ENCODE measurements around the gene ARHGEF7. TPM values are rescaled to one million over a fixed set of nuclear protein-coding genes. Genes with fewer than 3 reads are reported as not detected.

Gene ARHGEF7
- total RNA-seq, 1 experiment from 2014 or later = 29.3 TPM

- in situ Hi-C loops (cut with HindIII; ENCODE audit: low sequenced_read_pairs) = no loop called here
- no peak for DNase-seq (ENCODE audit: low spot score)
Observed at GRCh38 chr13:111160648-111161047, 45.5 kb downstream of the ARHGEF7 start.

- DNase-seq (ENCODE audit: low spot score) = no peak
- in situ Hi-C loops (cut with HindIII; ENCODE audit: low sequenced_read_pairs) = no loop called here
Observed at GRCh38 chr13:111161601-111162600, 46.8 kb downstream of the ARHGEF7 start.

- in situ Hi-C loops (cut with HindIII; ENCODE audit: low sequenced_read_pairs) = no loop called here
Observed at GRCh38 chr13:111165241-111166010, 50.3 kb downstream of the ARHGEF7 start.

DNA sequence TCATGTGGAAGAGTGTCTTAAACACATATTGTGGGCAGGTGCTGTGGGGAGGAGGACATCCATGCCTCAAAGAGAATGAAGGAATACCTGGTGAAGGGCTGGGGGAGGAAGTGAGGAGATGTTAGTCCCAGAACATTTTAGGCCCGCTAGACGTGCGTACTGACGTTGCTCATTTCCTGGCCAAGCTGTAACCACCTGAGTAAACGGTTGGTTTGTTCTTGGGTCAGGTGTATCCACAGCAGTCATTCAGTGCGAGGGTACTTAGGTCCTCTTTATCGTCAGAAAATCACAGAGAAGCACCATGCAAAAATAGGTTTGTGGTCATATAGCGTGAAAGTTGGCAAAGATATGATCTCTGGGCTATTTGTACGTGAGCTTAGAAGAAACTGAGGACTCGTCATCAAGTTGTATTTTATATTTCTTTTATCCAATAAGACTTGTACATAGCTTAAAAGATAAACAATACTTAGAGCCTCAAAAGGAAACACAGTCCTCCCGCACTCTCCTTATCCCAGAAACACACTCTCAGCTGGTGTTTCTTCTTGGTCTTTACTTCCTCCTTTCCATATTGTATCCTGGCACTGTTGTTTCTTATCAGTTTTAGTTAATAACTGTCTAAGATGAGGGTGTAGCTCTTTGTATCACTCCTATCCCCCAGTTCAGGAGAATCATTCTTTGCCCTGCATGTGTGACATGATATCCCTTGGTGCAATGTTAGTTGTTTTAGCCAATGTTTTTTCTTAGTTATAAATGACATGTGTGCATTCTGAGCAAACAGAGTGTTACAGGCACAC is 52.0 kb downstream of the ARHGEF7 start:
- no peak for DNase-seq (ENCODE audit: low spot score)
- in situ Hi-C loops (cut with HindIII; ENCODE audit: low sequenced_read_pairs) = no loop called here

More at GRCh38 chr13:111165241-111166010, 50.3 kb downstream of the ARHGEF7 start:
- no peak for DNase-seq (ENCODE audit: low spot score)

DNA sequence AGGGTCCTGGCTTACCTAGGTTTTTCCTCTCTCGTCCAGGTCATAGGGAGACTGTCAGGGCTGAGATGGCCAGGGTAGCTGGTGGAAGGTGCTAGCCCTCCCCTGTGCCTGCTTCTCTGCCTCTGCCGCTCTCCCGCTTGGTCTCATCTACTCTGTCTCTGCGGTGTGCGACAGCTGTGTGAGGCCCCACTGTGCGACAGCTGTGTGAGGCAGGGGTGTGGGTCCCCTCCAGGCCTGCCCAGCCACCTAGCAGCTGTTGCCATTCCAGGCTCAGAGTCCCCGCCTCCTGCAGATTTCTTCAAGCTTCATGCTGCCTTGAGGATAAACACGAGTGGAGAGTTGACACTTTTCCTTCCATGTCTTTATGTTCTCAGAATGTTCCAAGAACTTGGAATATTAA is 53.0 kb downstream of the ARHGEF7 start:
- no peak for DNase-seq (ENCODE audit: low spot score)
- in situ Hi-C loops (cut with HindIII; ENCODE audit: low sequenced_read_pairs) = no loop called here

DNA sequence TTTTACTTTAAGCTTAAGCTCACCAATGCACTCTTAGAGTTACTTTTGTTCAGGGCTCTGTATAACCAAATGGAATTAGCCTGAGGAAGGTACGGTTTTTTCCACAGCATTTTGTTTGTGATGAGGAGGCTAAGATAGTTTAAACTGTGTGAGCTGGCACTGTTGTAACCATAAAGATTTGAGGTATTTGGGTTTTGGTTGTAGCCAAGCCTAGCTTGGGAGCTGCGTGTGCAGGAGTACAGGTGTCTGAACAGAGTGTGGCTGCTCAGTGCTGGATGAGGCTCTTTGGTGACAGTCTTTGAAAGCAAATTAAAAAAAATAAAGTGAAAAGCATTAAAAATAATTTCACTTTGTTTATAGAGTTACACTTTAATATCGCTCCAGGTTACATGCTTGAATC is 56.0 kb downstream of the ARHGEF7 start:
- in situ Hi-C loops (cut with HindIII; ENCODE audit: low sequenced_read_pairs) = no loop called here
- DNase-seq (ENCODE audit: low spot score) = no peak

DNA sequence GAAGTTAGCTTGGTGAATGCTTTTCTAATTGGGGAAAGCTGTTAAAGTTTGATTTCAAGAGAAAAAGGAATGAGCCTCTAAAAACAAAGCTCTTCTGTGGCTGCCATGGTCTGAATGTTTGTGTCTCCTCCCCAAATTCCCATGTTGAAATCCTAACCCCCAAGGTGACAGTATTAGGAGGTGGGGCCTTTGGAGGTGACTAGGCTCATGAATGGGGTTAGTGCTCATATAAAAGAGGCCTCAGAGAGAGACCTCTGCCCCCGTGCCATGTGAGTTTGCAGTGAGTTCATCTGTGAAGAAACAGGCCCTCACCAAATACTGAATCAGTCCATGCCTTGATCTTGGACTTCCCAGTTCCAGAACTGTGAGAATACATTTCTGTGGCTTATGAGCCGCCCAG is 56.5 kb downstream of the ARHGEF7 start:
- in situ Hi-C loops (cut with HindIII; ENCODE audit: low sequenced_read_pairs) = no loop called here
- no peak for DNase-seq (ENCODE audit: low spot score)

DNA sequence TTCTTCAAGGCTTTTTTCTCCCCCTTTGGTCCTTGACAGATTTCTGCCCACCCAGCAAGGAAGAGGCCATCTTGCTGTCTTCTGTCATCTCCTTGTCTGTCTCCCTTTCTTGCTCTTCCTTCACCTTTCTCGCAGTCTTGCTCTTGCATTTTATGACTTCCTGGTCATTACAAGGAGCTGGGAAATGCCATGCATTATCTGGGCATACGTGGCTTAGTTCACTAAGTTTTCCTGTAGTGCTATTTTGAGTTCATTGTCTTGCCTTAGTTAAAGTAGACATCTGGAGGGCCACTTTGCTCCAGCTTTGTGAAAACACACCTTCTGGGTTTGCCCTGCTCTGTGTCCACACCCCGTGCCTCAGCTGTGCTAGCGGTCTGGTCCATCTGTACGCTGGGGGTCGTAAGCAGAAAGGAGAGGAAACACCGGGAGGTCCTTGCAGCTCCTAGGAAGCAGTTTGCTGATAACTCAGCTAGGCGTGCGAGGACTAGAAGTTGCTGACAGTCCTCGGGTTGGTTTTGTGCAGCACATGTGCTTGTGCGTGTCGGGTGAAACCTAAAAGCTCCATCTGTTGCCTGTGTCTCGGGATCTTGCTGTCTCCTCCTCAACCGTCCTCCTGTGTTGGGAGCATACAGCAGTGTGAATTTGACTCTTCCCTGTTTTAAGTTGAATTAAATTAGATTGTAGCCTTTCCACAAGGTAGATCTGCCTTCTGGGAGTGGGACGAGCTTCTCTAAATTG is 59.4 kb downstream of the ARHGEF7 start:
- in situ Hi-C loops (cut with HindIII; ENCODE audit: low sequenced_read_pairs) = no loop called here
- DNase-seq (ENCODE audit: low spot score) = peak; percentile 40

DNA sequence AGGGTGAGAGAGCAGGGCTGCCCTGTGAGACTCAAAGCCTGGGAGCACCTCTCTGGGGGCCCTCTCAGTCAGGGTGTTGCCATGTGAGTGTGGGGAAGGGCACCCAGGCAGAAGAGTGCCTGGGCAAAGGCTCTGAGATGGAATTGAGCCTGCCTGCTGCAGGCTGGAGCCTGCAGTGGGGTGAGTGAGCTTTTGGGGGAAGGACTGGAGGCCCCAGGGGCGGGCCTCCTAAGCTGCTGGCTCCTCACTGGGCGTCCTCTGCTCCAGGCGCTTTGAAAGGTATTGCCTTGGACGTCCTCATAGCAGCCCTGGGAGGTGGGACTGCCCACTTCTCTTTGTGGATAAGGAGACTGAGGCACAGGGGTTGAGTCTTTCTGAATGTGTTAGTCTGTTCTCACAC is 60.3 kb downstream of the ARHGEF7 start:
- no peak for DNase-seq (ENCODE audit: low spot score)
- in situ Hi-C loops (cut with HindIII; ENCODE audit: low sequenced_read_pairs) = no loop called here

DNA sequence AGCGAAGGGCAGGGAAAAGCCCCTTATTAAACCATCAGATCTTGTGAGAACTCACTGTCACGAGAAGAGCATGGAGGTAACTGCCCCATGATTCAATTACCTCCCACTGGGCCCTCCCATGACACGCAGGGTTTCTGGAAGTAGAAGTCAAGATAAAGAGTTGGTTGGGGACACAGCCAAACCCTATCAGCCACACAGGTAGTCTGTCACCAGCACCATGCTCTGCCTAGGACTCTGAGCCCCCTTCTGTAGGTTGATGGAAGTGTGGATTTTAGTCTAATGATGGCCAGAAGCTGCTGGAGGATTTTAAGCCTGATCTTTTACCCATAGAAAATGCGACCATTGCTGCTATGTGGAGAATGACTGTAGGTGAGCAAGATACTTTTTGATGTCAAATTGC is 60.8 kb downstream of the ARHGEF7 start:
- DNase-seq (ENCODE audit: low spot score) = no peak
- in situ Hi-C loops (cut with HindIII; ENCODE audit: low sequenced_read_pairs) = no loop called here

- no peak for DNase-seq (ENCODE audit: low spot score)
- in situ Hi-C loops (cut with HindIII; ENCODE audit: low sequenced_read_pairs) = no loop called here
Observed at GRCh38 chr13:111176421-111176820, 61.3 kb downstream of the ARHGEF7 start.

- DNase-seq (ENCODE audit: low spot score) = peak; percentile 41
- in situ Hi-C loops (cut with HindIII; ENCODE audit: low sequenced_read_pairs) = no loop called here
Observed at GRCh38 chr13:111177081-111177711, 62.1 kb downstream of the ARHGEF7 start.

GRCh38 chr13:111177921-111178320 is 62.8 kb downstream of the ARHGEF7 start:
- in situ Hi-C loops (cut with HindIII; ENCODE audit: low sequenced_read_pairs) = no loop called here
- peak; percentile 45 for DNase-seq (ENCODE audit: low spot score)

GRCh38 chr13:111178402-111178801 is 63.3 kb downstream of the ARHGEF7 start:
- in situ Hi-C loops (cut with HindIII; ENCODE audit: low sequenced_read_pairs) = no loop called here

DNA sequence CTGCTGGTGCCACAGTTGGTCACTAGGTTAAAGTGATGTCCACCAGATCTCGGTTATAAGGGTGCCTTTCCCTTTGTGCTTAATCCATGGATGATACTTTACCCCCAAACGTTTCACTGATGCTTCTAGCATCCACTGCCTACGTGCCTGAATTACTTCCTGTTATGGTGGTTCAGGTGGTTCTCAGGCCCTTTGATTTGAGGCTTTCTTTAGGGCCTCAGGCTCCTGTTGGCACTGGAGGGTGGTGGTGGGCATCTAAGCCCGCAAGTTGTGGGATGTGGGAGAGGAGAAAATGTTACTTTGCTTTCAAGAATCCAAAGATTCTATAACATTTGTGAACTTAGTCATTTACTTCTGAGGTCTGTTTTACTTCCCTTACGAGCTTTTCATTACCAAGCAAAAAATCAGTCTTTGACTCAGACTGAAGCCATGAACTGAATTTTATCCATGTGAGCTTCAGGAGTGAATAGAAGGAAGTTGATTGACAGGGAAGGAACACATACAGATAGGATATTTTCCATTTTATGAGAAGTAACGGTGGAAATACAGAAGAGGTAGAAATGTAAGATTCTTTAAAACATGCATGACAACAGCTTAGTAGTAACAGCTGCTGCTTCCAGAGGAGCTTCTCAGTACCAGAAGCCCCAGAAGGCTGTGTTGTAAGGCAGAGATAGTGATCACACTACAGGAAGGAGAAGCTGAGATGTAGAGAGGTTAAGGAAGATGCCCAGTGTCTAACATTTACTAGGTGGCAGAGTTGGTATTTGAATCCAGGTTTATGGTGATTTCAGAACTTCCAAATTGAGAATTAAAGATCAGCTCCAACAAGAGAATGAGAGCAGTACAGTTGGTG is 65.0 kb downstream of the ARHGEF7 start:
- DNase-seq (ENCODE audit: low spot score) = no peak
- in situ Hi-C loops (cut with HindIII; ENCODE audit: low sequenced_read_pairs) = no loop called here

More at GRCh38 chr13:111178402-111178801, 63.3 kb downstream of the ARHGEF7 start:
- peak; percentile 33 for DNase-seq (ENCODE audit: low spot score)

DNA sequence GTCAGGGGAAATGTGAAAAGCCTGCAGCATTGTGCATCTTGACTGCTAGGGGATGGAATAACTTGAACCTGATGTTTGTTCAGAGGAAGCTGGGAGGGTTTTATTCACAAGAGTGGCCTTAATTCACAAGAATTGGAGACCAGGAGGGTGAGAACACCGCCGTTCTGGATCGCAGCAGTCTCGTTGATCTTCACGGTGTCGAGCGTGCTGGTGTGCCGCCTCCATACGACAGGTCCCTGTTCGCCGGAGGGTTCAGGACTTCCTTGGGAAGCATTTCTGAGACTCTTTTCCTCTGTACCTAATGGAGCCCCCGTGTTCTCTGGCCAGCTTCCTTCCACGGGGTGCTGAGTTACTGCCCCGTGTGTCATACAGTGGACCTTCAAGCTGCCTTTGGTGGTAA is 66.9 kb downstream of the ARHGEF7 start:
- DNase-seq (ENCODE audit: low spot score) = no peak
- in situ Hi-C loops (cut with HindIII; ENCODE audit: low sequenced_read_pairs) = no loop called here

DNA sequence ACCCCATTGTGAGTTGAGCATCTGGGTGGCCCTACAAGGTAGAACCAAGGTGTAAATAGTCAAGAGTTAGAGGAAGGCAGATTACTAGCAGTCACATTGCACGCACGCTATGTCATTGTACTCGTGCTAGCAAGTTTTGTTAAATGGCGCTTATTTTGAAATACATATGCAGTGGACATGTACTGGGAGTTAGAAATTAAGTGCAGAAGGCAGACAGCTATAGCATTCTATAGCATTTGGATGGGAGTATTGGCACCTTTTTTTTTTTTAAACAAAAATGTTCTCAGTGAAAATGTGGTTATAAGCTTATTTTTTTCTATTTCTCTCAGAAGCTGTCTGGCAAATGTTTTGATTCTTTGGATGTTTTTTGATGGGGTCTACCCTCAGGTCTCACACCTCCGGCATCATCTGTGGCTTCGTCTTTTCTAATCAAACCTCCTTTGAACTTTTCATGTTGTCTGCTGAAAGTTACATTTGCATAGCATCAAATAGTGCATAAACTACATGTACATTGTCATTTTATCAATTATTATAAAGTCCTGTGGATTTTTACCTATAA is 68.1 kb downstream of the ARHGEF7 start:
- in situ Hi-C loops (cut with HindIII; ENCODE audit: low sequenced_read_pairs) = no loop called here

More for the DNA sequence above, 68.1 kb downstream of the ARHGEF7 start:
- DNase-seq (ENCODE audit: low spot score) = no peak

Measured in G401 (cell line).